Neural cell (in vitro differentiated cells): ENCODE results near the gene RPL22. TPM values are rescaled to one million over a fixed set of nuclear protein-coding genes. Genes with fewer than 3 reads are reported as not detected.

ENCODE experiments used
- H2AFZ ChIP-seq: fragments of 200-600, 300-800 bp; sonication (generic), shearing (Covaris generic); 2 replicates; pipeline ENCODE4 v1.6.0; 2014; ENCODE audit warnings: low read depth, mild to moderate bottlenecking, antibody characterized with exemption, low read length, moderate library complexity
- H3F3A ChIP-seq: fragments of 200-600 bp; shearing (Covaris generic); 2 replicates; pipeline ENCODE4 v1.6.1; 2016; ENCODE audit warnings: mild to moderate bottlenecking, moderate library complexity, mixed read lengths, antibody characterized with exemption, low read length; ENCODE audit not compliant: insufficient read depth, poor library complexity, severe bottlenecking
- H3K27ac ChIP-seq: fragments of 200-600, 300-800 bp; sonication (generic), shearing (Covaris generic); 2 replicates; pipeline ENCODE4 v1.5.1; 2014; ENCODE audit warnings: mild to moderate bottlenecking, low read length, moderate library complexity
- H3K27me3 ChIP-seq: fragments of 300-800, 200-600 bp; sonication (generic), shearing (Covaris generic); 2 replicates; pipeline ENCODE4 v1.6.0; 2014; ENCODE audit warnings: mild to moderate bottlenecking, low read depth, low read length, moderate library complexity; ENCODE audit not compliant: insufficient read depth
- H3K36me3 ChIP-seq: fragments of 300-800, 200-600 bp; sonication (generic), shearing (Covaris generic); 2 replicates; pipeline ENCODE4 v1.5.1; 2014; ENCODE audit warnings: mild to moderate bottlenecking, antibody characterized with exemption, low read length, moderate library complexity; ENCODE audit not compliant: insufficient read depth
- H3K4me2 ChIP-seq: fragments of 300-800, 200-600 bp; sonication (generic), shearing (Covaris generic); 2 replicates; pipeline ENCODE4 v1.6.0; 2014; ENCODE audit warnings: mild to moderate bottlenecking, low read length
- H3K4me3 ChIP-seq: fragments of 300-800, 200-600 bp; sonication (generic), shearing (Covaris generic); 2 replicates; pipeline ENCODE4 v1.5.1; 2014; ENCODE audit warnings: mild to moderate bottlenecking, low read length, moderate library complexity
- H3K79me2 ChIP-seq: fragments of 200-600 bp; shearing (Covaris generic); replicated peaks from 2 replicates; pipeline ENCODE4 v1.6.0; 2014; ENCODE audit warnings: mild to moderate bottlenecking, low read length, moderate library complexity; ENCODE audit not compliant: insufficient read depth
- H3K9ac ChIP-seq: fragments of 300-800, 200-600 bp; sonication (generic), shearing (Covaris generic); 2 replicates; pipeline ENCODE4 v1.6.1; 2016; ENCODE audit warnings: mild to moderate bottlenecking, low read length, mixed read lengths
- H3K9me2 ChIP-seq: fragments of 200-600 bp; shearing (Covaris generic); 2 replicates; pipeline ENCODE4 v1.6.1; 2016; ENCODE audit warnings: mild to moderate bottlenecking, low read length, mixed read lengths; ENCODE audit not compliant: insufficient read depth
- H3K9me3 ChIP-seq: fragments of 200-600, 300-800 bp; sonication (generic), shearing (Covaris generic); 2 replicates; pipeline ENCODE4 v1.6.1; 2016; ENCODE audit warnings: mild to moderate bottlenecking, mixed run types, low read length, moderate library complexity, mixed read lengths
- H4K20me1 ChIP-seq: fragments of 200-600 bp; shearing (Covaris generic); 2 replicates; pipeline ENCODE4 v1.6.1; 2016; ENCODE audit warnings: mild to moderate bottlenecking, mixed run types; ENCODE audit not compliant: insufficient read depth
- EP300 ChIP-seq: fragments of 450-650 bp; conservative IDR thresholded peaks from 2 replicates; pipeline ENCODE4 v1.6.1; 2014; ENCODE audit warnings: antibody characterized with exemption, mild to moderate bottlenecking, moderate library complexity; ENCODE audit not compliant: poor library complexity, severe bottlenecking
- EZH2 ChIP-seq: fragments of 200-600, 300-800 bp; shearing (Covaris generic), sonication (generic); IDR thresholded peaks from 2 replicates; pipeline ENCODE4 v1.6.1; 2014; ENCODE audit warnings: antibody characterized with exemption, low read length, borderline replicate concordance, mild to moderate bottlenecking; ENCODE audit not compliant: insufficient read depth, poor library complexity, severe bottlenecking
- MXI1 ChIP-seq: fragments of 450-650 bp; conservative IDR thresholded peaks from 2 replicates; pipeline ENCODE4 v1.6.1; 2014; ENCODE audit warnings: antibody characterized with exemption, mild to moderate bottlenecking; ENCODE audit not compliant: poor library complexity, severe bottlenecking
- POLR2AphosphoS5 ChIP-seq: IDR thresholded peaks from 2 replicates; pipeline ENCODE4 v1.6.1; 2012
- RAD21 ChIP-seq: fragments of 450-650 bp; conservative IDR thresholded peaks from 2 replicates; pipeline ENCODE4 v1.6.1; 2014; ENCODE audit warnings: antibody characterized with exemption, mild to moderate bottlenecking, moderate library complexity
- SMC3 ChIP-seq: fragments of 450-650 bp; conservative IDR thresholded peaks from 2 replicates; pipeline ENCODE4 v1.6.1; 2014; ENCODE audit warnings: antibody characterized with exemption, mild to moderate bottlenecking, moderate library complexity; ENCODE audit not compliant: poor library complexity
- TAF1 ChIP-seq: IDR thresholded peaks from 2 replicates; pipeline ENCODE4 v1.6.1; 2012; ENCODE audit warnings: low read depth
- polyA plus RNA-seq: library from polyadenylated mRNA; depleted of rRNA; stranded (reverse); fragments of >200 nt; gene quantifications from 2 replicates; pipeline ENCODE4 v1.2.3, GENCODE V29; 2014
- TF ChIP-seq, protein P1 (sequence below): fragments of 450-650 bp; IDR thresholded peaks from 2 replicates; pipeline ENCODE4 v1.5.1; 2014; ENCODE audit warnings: antibody characterized with exemption, mild to moderate bottlenecking, moderate library complexity; ENCODE audit not compliant: poor library complexity, severe bottlenecking
- TF ChIP-seq, protein P2 (sequence below): IDR thresholded peaks from 2 replicates; pipeline ENCODE4 v1.6.1; 2012; ENCODE audit warnings: borderline replicate concordance

RPL22 gene
- polyA plus RNA-seq, 1 donor from 2014 or later = 294 TPM

DNA sequence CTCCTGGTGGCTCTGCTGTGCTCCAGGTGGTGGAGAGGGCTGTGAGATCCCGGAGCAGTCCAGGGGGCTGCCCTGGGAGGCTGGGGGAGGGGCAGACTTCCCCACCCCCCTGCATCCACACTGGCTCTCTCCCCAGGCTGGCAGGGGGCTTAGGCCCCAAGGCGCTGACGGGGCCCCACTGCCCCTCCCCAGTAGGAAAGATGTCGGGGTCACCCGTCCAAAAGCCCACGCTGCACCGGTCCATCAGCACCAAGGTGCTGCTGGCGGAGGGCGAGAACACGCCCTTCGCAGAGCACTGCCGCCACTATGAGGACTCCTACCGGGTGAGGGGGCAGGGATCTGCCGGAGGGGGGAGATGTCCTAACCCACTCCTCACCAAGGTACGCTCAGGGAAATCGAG lies 12.3 kb upstream of the RPL22 start:
- no peak overlapping the region for H3K4me3 ChIP-seq
- H3K9me3 ChIP-seq = no peaks in the 10 kb centered on the region
- no peaks in the 10 kb centered on the region for H3F3A ChIP-seq
- no peak overlapping the region for H2AFZ ChIP-seq
- H3K4me2 ChIP-seq = no peak overlapping the region
- H3K36me3 ChIP-seq = no peaks in the 10 kb centered on the region
- H4K20me1 ChIP-seq = no peaks in the 10 kb centered on the region
- no peaks in the 10 kb centered on the region for H3K9me2 ChIP-seq
- peaks cover 21% of the 10 kb centered on the region for H3K27me3 ChIP-seq
- H3K79me2 ChIP-seq = no peaks in the 10 kb centered on the region
- no peak overlapping the region for H3K27ac ChIP-seq
- no peak for TF ChIP-seq EP300
- TF ChIP-seq EZH2 = no peak
- no peak for TF ChIP-seq MXI1
- no peak for TF ChIP-seq TAF1
- no peak for TF ChIP-seq POLR2AphosphoS5
- TF ChIP-seq RAD21 = no peak
- TF ChIP-seq, protein P1, sequence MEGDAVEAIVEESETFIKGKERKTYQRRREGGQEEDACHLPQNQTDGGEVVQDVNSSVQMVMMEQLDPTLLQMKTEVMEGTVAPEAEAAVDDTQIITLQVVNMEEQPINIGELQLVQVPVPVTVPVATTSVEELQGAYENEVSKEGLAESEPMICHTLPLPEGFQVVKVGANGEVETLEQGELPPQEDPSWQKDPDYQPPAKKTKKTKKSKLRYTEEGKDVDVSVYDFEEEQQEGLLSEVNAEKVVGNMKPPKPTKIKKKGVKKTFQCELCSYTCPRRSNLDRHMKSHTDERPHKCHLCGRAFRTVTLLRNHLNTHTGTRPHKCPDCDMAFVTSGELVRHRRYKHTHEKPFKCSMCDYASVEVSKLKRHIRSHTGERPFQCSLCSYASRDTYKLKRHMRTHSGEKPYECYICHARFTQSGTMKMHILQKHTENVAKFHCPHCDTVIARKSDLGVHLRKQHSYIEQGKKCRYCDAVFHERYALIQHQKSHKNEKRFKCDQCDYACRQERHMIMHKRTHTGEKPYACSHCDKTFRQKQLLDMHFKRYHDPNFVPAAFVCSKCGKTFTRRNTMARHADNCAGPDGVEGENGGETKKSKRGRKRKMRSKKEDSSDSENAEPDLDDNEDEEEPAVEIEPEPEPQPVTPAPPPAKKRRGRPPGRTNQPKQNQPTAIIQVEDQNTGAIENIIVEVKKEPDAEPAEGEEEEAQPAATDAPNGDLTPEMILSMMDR = no peak
- TF ChIP-seq, protein P2, sequence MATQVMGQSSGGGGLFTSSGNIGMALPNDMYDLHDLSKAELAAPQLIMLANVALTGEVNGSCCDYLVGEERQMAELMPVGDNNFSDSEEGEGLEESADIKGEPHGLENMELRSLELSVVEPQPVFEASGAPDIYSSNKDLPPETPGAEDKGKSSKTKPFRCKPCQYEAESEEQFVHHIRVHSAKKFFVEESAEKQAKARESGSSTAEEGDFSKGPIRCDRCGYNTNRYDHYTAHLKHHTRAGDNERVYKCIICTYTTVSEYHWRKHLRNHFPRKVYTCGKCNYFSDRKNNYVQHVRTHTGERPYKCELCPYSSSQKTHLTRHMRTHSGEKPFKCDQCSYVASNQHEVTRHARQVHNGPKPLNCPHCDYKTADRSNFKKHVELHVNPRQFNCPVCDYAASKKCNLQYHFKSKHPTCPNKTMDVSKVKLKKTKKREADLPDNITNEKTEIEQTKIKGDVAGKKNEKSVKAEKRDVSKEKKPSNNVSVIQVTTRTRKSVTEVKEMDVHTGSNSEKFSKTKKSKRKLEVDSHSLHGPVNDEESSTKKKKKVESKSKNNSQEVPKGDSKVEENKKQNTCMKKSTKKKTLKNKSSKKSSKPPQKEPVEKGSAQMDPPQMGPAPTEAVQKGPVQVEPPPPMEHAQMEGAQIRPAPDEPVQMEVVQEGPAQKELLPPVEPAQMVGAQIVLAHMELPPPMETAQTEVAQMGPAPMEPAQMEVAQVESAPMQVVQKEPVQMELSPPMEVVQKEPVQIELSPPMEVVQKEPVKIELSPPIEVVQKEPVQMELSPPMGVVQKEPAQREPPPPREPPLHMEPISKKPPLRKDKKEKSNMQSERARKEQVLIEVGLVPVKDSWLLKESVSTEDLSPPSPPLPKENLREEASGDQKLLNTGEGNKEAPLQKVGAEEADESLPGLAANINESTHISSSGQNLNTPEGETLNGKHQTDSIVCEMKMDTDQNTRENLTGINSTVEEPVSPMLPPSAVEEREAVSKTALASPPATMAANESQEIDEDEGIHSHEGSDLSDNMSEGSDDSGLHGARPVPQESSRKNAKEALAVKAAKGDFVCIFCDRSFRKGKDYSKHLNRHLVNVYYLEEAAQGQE = no peak
- TF ChIP-seq SMC3 = no peak
- H3K9ac ChIP-seq = no peak overlapping the region

DNA sequence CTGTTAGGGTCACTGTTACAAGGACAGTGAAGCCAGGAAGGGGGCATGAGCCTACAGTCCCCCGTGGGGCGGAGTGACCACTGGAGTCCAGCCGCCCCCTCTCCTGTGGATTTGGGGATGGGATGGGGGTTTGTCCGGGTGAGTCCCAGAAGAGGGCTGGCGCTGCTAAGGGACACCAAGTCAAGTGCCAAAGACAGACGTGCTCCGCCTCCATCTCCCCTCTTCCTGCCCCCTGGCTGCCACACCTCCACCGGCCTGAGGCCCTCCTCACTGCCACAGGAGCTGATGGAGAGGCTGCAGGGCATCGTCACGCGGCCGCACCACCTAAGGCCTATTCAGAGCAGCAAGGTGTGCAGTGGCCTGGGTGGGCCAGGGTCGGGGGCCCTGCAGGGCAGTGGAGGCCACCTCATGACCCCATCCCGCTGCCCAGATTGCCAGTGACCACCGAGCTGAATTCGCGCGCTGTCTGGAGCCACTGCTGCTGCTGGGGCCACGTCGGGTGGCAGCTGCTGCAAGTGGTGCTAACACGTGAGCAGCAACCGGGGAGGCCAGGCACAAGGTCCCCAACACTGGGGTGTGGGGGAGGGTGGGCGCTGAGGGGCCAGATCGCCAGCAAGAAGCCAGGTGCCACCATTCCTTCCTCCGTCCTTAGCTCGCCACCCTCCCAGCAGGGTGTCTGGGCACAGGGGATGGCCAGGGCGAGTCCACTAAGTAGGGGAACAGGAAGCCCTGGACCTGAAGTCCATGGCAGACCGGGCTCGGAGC lies 11.4 kb upstream of the RPL22 start:
- no peak overlapping the region for H2AFZ ChIP-seq
- no peaks in the 10 kb centered on the region for H3K79me2 ChIP-seq
- no peaks in the 10 kb centered on the region for H4K20me1 ChIP-seq
- H3K4me3 ChIP-seq = no peak overlapping the region
- TF ChIP-seq POLR2AphosphoS5 = no peak
- TF ChIP-seq MXI1 = no peak
- TF ChIP-seq, protein P2 = no peak
- no peak for TF ChIP-seq SMC3
- TF ChIP-seq TAF1 = no peak
- TF ChIP-seq EP300 = no peak
- no peak for TF ChIP-seq RAD21
- TF ChIP-seq, protein P1 = no peak
- no peak for TF ChIP-seq EZH2
- H3K27ac ChIP-seq = no peak overlapping the region
- no peaks in the 10 kb centered on the region for H3K9me3 ChIP-seq
- no peaks in the 10 kb centered on the region for H3F3A ChIP-seq
- no peaks in the 10 kb centered on the region for H3K9me2 ChIP-seq
- H3K9ac ChIP-seq = no peak overlapping the region
- peaks cover 30% of the 10 kb centered on the region for H3K27me3 ChIP-seq
- H3K4me2 ChIP-seq = no peak overlapping the region
- no peaks in the 10 kb centered on the region for H3K36me3 ChIP-seq
